Nephron progenitor cell (in vitro differentiated cells): ENCODE data around the gene MGA.

ENCODE experiments used
- DNase-seq: peaks from one replicate; pipeline ENCODE4 v3.0.0; 2021
- H3K27ac Mint-ChIP-seq: 2 replicates; pipeline ENCODE4 v1.8.0; 2021; ENCODE audit warnings: mild to moderate bottlenecking, moderate library complexity, mixed read lengths
- H3K27me3 Mint-ChIP-seq: 2 replicates; pipeline ENCODE4 v1.8.0; 2021; ENCODE audit warnings: mild to moderate bottlenecking, low read depth, mixed read lengths; ENCODE audit not compliant: poor library complexity
- H3K36me3 Mint-ChIP-seq: 2 replicates; pipeline ENCODE4 v1.8.0; 2021; ENCODE audit warnings: low read depth, mixed read lengths
- H3K4me1 Mint-ChIP-seq: 2 replicates; pipeline ENCODE4 v1.8.0; 2021; ENCODE audit warnings: mixed read lengths
- H3K4me3 Mint-ChIP-seq: 2 replicates; pipeline ENCODE4 v1.8.0; 2021; ENCODE audit warnings: mild to moderate bottlenecking, moderate library complexity, mixed read lengths
- H3K9me3 Mint-ChIP-seq: 2 replicates; pipeline ENCODE4 v1.8.0; 2021; ENCODE audit warnings: mild to moderate bottlenecking, moderate library complexity, mixed read lengths
- CTCF ChIP-seq: fragments of 200-600 bp; sonication (generic); IDR thresholded peaks from 2 replicates; pipeline ENCODE4 v1.5.0; 2021; ENCODE audit warnings: antibody characterized with exemption

Gene MGA

GRCh38 chr15:41689834-41690233, 29.6 kb downstream of the MGA start:
- DNase-seq, result no peak
- H3K27me3 Mint-ChIP-seq, result no peaks in the 10 kb centered on the region
- peaks cover 9% of the 10 kb centered on the region for H3K4me1 Mint-ChIP-seq
- H3K36me3 Mint-ChIP-seq, result peaks cover 14% of the 10 kb centered on the region
- TF ChIP-seq CTCF, result no peak
- no peak overlapping the region for H3K27ac Mint-ChIP-seq
- H3K9me3 Mint-ChIP-seq, result no peaks in the 10 kb centered on the region
- H3K4me3 Mint-ChIP-seq, result no peak overlapping the region

DNA sequence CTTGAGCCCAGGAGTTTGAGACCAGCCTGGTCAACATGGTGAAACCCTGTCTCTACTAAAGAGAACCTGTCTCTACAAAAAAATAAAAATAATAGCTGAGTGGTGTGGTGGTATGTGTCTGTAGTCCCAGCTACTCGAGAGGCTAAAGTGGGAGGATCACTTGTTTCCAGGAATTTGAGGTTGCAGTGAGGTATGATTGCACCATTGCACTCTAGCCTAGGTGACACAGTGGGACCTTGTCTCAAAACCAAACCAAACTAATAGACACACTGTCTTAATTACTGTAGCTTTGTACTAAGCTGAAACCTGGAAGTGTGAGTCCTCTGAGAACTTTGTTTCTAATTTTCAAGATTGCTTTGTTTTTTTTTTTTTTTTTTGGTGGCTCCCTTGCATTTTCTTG, 30.4 kb downstream of the MGA start:
- H3K9me3 Mint-ChIP-seq, result no peaks in the 10 kb centered on the region
- no peaks in the 10 kb centered on the region for H3K27me3 Mint-ChIP-seq
- H3K4me3 Mint-ChIP-seq, result no peak overlapping the region
- no peak for TF ChIP-seq CTCF
- peaks cover 12% of the 10 kb centered on the region for H3K4me1 Mint-ChIP-seq
- no peak for DNase-seq
- H3K36me3 Mint-ChIP-seq, result peaks cover 14% of the 10 kb centered on the region
- no peak overlapping the region for H3K27ac Mint-ChIP-seq

DNA sequence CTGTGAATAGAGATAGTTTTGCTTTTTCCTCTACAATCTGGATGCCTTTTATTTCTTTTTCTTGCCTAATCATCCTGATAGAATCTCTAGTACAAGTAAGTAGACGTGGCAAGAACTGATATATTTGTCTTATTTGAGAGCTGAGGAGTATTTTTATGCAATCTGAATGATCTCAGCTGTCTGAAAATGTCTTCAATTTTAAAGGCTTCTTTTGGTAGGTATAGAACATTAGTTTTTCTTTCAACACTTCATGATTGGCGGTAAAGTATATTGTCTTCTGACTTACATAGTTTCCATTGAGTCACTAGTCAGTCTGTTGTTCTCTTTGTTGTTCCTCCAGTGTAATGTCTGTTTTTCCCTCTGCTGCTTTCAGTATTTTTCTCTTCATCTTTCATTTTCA, 31.3 kb downstream of the MGA start:
- TF ChIP-seq CTCF, result no peak
- H3K36me3 Mint-ChIP-seq, result peaks cover 16% of the 10 kb centered on the region
- H3K9me3 Mint-ChIP-seq, result no peaks in the 10 kb centered on the region
- H3K4me1 Mint-ChIP-seq, result peaks cover 17% of the 10 kb centered on the region
- no peaks in the 10 kb centered on the region for H3K27me3 Mint-ChIP-seq
- peak overlapping the region; percentile 72 for H3K27ac Mint-ChIP-seq
- no peak overlapping the region for H3K4me3 Mint-ChIP-seq
- DNase-seq, result no peak

- Mint-ChIP-seq H3K4me3 (no peak overlapping the region), H3K4me1 (peaks cover 17% of the 10 kb centered on the region), H3K27me3 (no peaks in the 10 kb centered on the region), H3K36me3 (peaks cover 22% of the 10 kb centered on the region), H3K27ac (peak overlapping the region; percentile 72), H3K9me3 (no peaks in the 10 kb centered on the region)
- no peak for TF ChIP-seq CTCF
- no peak for DNase-seq
Measured at GRCh38 chr15:41692049-41692448, 31.8 kb downstream of the MGA start.

DNA sequence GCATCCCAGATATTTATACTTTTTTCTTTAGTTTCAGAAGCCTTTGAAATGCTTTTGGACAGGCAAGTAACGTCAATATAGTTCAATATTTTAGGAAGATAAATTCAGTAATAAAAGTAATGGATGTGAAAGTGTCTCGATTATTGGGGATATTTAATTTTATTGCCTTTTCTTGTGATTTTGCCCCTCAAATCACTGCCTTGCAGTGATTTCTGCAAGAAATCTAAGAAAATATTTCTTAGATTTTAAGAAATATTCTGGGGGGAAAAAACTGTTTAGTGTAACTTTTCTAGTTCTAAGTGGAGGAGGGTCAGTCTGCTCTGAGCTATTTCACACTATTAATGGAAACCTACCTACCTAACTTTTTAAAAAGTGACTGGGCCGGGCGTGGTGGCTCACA, 33.6 kb downstream of the MGA start:
- no peaks in the 10 kb centered on the region for H3K27me3 Mint-ChIP-seq
- H3K9me3 Mint-ChIP-seq, result no peaks in the 10 kb centered on the region
- peaks cover 29% of the 10 kb centered on the region for H3K36me3 Mint-ChIP-seq
- H3K4me3 Mint-ChIP-seq, result no peak overlapping the region
- no peak for DNase-seq
- no peak overlapping the region for H3K27ac Mint-ChIP-seq
- H3K4me1 Mint-ChIP-seq, result peaks cover 17% of the 10 kb centered on the region
- no peak for TF ChIP-seq CTCF

- Mint-ChIP-seq H3K9me3 (no peaks in the 10 kb centered on the region), H3K27ac (peak overlapping the region; percentile 8), H3K27me3 (no peaks in the 10 kb centered on the region), H3K4me1 (peaks cover 21% of the 10 kb centered on the region), H3K36me3 (peaks cover 51% of the 10 kb centered on the region), H3K4me3 (no peak overlapping the region)
- no peak for DNase-seq
- TF ChIP-seq CTCF, result no peak
Measured at GRCh38 chr15:41695750-41696436, 35.7 kb downstream of the MGA start.
